Gastroesophageal sphincter (tissue), 4 donors: ENCODE data around the gene KANK3. TPM values are rescaled to one million over a fixed set of nuclear protein-coding genes. Genes with fewer than 3 reads are reported as not detected.
A peak's percentile ranks its signal among the peaks of the same experiment; 100 is the strongest.
"Not testable (repeated sequence)": the region's sequence is repeated elsewhere in the genome, so short reads cannot be mapped to it uniquely, and the experiment has no call there.

Experiments used
- ATAC-seq: fragments of 150-250 bp; one replicate; pipeline ENCODE4 v1.9.1; 2016; ENCODE audit warnings: mild to moderate bottlenecking, moderate library complexity
- H3K27ac ChIP-seq, 4 donors: fragments of 200-600 bp; sonication (generic) in 3 of 4; 1 replicate in 3 of 4; 2 replicates in 1 of 4; pipeline ENCODE4 v1.5.1; 2016 to 2019
- H3K27me3 ChIP-seq: fragments of 200-600 bp; sonication (generic); one replicate; pipeline ENCODE4 v1.5.1; 2019
- H3K36me3 ChIP-seq, 2 donors: fragments of 200-600 bp; sonication (generic); one replicate each; pipeline ENCODE4 v1.5.1; 2019; ENCODE audit warnings: control low read depth in 1 of 2
- H3K4me1 ChIP-seq, 3 donors: fragments of 200-600 bp; sonication (generic); 1 replicate in 2 of 3; 2 replicates in 1 of 3; pipeline ENCODE4 v1.5.1; 2016 to 2019; ENCODE audit warnings: control low read depth in 2 of 3
- H3K4me3 ChIP-seq, 2 donors: fragments of 200-600 bp; sonication (generic); one replicate each; pipeline ENCODE4 v1.5.1; 2019; ENCODE audit warnings: mild to moderate bottlenecking in 1 of 2, moderate library complexity in 1 of 2
- H3K9me3 ChIP-seq, 3 donors: fragments of 200-600 bp; sonication (generic); one replicate each; pipeline ENCODE4 v1.5.1; 2017 to 2019; ENCODE audit warnings: control low read depth in 2 of 3
- EP300 ChIP-seq: sonication (generic); formaldehyde crosslinking; IDR thresholded peaks from one replicate; pipeline ENCODE4 v1.6.1; 2017; ENCODE audit warnings: antibody characterized with exemption, mild to moderate bottlenecking
- POLR2A ChIP-seq, 2 donors: fragments of 450-650 bp; IDR thresholded peaks; one replicate each; pipeline ENCODE4 v1.6.1; 2017; ENCODE audit warnings: antibody characterized with exemption in 2 of 2, mild to moderate bottlenecking in 2 of 2, moderate library complexity in 1 of 2
- POLR2AphosphoS5 ChIP-seq: sonication (generic); formaldehyde crosslinking; IDR thresholded peaks from one replicate; pipeline ENCODE4 v1.6.1; 2017; ENCODE audit warnings: antibody characterized with exemption
- WGBS, 2 donors: methylation state at CpG; one replicate each; pipeline ENCODE4 v1.1.5; 2018; ENCODE audit warnings: low coverage in 1 of 2; 5-methylcytosine and 5-hydroxymethylcytosine counted together
- total RNA-seq, 4 donors: library from RNA; depleted of rRNA; stranded (reverse); fragments of >200 nt; gene quantifications; one replicate each; pipeline ENCODE4 v1.1.0, GENCODE V29; 2016
- TF ChIP-seq, protein P1 (sequence below), 4 experiments: fragments of 200-600 bp in 2 of 4; fragments of 450-650 bp in 2 of 4; sonication (generic) in 1 of 4; IDR thresholded peaks; one replicate each; pipeline ENCODE4 v1.5.1; 2017 to 2019; ENCODE audit warnings: antibody characterized with exemption in 4 of 4, mild to moderate bottlenecking in 2 of 4, moderate library complexity in 2 of 4

KANK3 gene
- total RNA-seq, 4 donors from 2014 or later: 9.8 to 22.3 (median 19.2) TPM

- peak overlapping the region in 2 of 4 donors; percentile 23 to 29 for H3K27ac ChIP-seq
- TF ChIP-seq POLR2A (IDR thresholded peaks at IDR 0.05) (no peak), EP300 (no peak), POLR2AphosphoS5 (peak; percentile 66)
- H3K9me3 ChIP-seq: no peaks in the 10 kb centered on the region
These were observed 12.8 kb upstream of the KANK3 start for GRCh38 chr19:8355631-8356402.

GRCh38 chr19:8352845-8353244 is 9.8 kb upstream of the KANK3 start:
- 40 to 89% methylated on average over 1 to 4 of the region's 5 CpGs for WGBS, 2 donors
- H3K9me3 ChIP-seq, H3K36me3 ChIP-seq, ATAC-seq: not testable (repeated sequence)
- peak overlapping the region in 1 of 2 donors; percentile 18 for H3K4me3 ChIP-seq
- peak overlapping the region in 1 of 4 donors; percentile 27 for H3K27ac ChIP-seq
- peaks cover 33% of the 10 kb centered on the region for H3K27me3 ChIP-seq
- H3K4me1 ChIP-seq: peaks cover 0 to 23% (median 8%) of the 10 kb centered on the region in 3 donors

More at GRCh38 chr19:8355631-8356402, 12.8 kb upstream of the KANK3 start:
- WGBS, 2 donors: 52 to 53% methylated on average over 3 to 5 of the region's 6 CpGs
- H3K27me3 ChIP-seq: peaks cover 25% of the 10 kb centered on the region
- no peak overlapping the region for H3K4me3 ChIP-seq
- ATAC-seq: peak; percentile 72
- H3K36me3 ChIP-seq: no peaks in the 10 kb centered on the region
- H3K4me1 ChIP-seq: peaks cover 0 to 23% (median 8%) of the 10 kb centered on the region in 3 donors

GRCh38 chr19:8352134-8352827 is 9.2 kb upstream of the KANK3 start:
- Histone ChIP-seq H3K9me3 (no peaks in the 10 kb centered on the region), H3K27ac (peak overlapping the region in 1 of 4 donors; percentile 27), H3K4me1 (peaks cover 0 to 23% (median 8%) of the 10 kb centered on the region in 3 donors), H3K36me3 (no peaks in the 10 kb centered on the region), H3K4me3 (peak overlapping the region in 1 of 2 donors; percentile 18), H3K27me3 (peaks cover 33% of the 10 kb centered on the region)
- ATAC-seq: no peak
- WGBS, 2 donors: 23 to 36% methylated on average over 6 to 8 of the region's 10 CpGs
- TF ChIP-seq POLR2A (IDR thresholded peaks at IDR 0.05): no peak
- TF ChIP-seq POLR2AphosphoS5: no peak
- TF ChIP-seq EP300: no peak
- TF ChIP-seq, protein P1, sequence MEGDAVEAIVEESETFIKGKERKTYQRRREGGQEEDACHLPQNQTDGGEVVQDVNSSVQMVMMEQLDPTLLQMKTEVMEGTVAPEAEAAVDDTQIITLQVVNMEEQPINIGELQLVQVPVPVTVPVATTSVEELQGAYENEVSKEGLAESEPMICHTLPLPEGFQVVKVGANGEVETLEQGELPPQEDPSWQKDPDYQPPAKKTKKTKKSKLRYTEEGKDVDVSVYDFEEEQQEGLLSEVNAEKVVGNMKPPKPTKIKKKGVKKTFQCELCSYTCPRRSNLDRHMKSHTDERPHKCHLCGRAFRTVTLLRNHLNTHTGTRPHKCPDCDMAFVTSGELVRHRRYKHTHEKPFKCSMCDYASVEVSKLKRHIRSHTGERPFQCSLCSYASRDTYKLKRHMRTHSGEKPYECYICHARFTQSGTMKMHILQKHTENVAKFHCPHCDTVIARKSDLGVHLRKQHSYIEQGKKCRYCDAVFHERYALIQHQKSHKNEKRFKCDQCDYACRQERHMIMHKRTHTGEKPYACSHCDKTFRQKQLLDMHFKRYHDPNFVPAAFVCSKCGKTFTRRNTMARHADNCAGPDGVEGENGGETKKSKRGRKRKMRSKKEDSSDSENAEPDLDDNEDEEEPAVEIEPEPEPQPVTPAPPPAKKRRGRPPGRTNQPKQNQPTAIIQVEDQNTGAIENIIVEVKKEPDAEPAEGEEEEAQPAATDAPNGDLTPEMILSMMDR (IDR thresholded peaks at IDR 0.05): no peak

DNA sequence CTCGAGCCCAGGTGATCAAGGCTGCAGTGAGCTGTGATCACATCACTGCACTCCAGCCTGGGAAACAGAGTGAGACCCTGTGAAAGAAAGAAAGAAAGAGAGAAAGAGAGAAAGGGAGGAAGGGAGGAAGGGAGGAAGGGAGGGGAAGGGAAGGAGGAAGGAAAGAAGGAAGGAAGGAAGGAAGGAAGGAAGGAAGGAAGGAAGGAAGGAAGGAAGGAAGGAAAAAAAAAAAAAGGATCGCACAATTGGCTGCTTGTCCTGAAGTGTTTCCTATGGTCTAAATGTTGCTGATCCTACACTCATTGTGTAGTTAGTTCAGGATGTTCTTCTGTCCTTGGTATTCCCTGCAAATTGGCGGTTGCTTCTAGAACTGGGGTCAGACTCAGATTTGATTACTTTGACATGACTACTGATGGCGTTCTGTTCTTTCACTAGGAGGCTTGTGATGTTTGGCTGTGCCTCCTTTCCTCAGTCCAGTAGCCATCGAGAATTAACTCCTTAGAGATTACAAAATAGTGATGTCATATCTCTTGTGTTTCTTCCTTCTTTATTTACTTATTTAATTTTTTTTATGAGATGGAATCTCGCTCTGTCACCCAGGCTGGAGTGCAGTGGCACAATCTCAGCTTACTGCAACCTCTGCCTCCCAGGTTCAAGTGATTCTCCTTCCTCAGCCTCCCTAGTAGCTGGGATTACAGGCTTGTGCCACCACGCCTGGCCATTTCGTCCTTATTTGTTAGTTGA is 6.7 kb upstream of the KANK3 start:
- H3K9me3 ChIP-seq, H3K36me3 ChIP-seq, H3K27ac ChIP-seq, H3K4me3 ChIP-seq, ATAC-seq: not testable (repeated sequence)
- WGBS, 2 donors: 60 to 68% methylated on average over 7 to 8 of the region's 8 CpGs
- Histone ChIP-seq H3K4me1 (peaks cover 0 to 23% (median 8%) of the 10 kb centered on the region in 3 donors), H3K27me3 (peaks cover 45% of the 10 kb centered on the region)

GRCh38 chr19:8343483-8343844 is 402 bp upstream of the KANK3 start:
- H3K4me3 ChIP-seq: peak overlapping the region in 1 of 2 donors; percentile 62
- peaks cover 65% of the 10 kb centered on the region for H3K27me3 ChIP-seq
- no peak for ATAC-seq
- no peak for TF ChIP-seq POLR2AphosphoS5
- TF ChIP-seq, protein P1 (IDR thresholded peaks at IDR 0.05): no peak
- TF ChIP-seq POLR2A (IDR thresholded peaks at IDR 0.05): no peak
- no peak for TF ChIP-seq EP300
- H3K27ac ChIP-seq: no peak overlapping the region
- H3K36me3 ChIP-seq: no peaks in the 10 kb centered on the region
- no peaks in the 10 kb centered on the region for H3K9me3 ChIP-seq
- WGBS, 2 donors: 42 to 46% methylated on average over 3 to 8 of the region's 11 CpGs
- peaks cover 0 to 27% (median 9%) of the 10 kb centered on the region in 3 donors for H3K4me1 ChIP-seq

- ATAC-seq: no peak
These were observed 762 bp downstream of the KANK3 start for GRCh38 chr19:8342316-8342683.

GRCh38 chr19:8341504-8341903 is 1.6 kb downstream of the KANK3 start:
- Histone ChIP-seq H3K27me3 (peaks cover 84% of the 10 kb centered on the region), H3K27ac (peak overlapping the region in 3 of 4 donors; percentile 83 to 86 (median 85)), H3K4me1 (peaks cover 0 to 34% (median 9%) of the 10 kb centered on the region in 3 donors), H3K4me3 (peak overlapping the region in 1 of 2 donors; percentile 62)
- 98% methylated on average over 4 of the region's 4 CpGs; no CpG with 5 or more reads in 1 of the 2 donors for WGBS, 2 donors
- not testable (repeated sequence) for H3K9me3 ChIP-seq, H3K36me3 ChIP-seq, ATAC-seq

More at GRCh38 chr19:8342316-8342683, 762 bp downstream of the KANK3 start:
- H3K4me1 ChIP-seq: peaks cover 0 to 34% (median 9%) of the 10 kb centered on the region in 3 donors
- peaks cover 77% of the 10 kb centered on the region for H3K27me3 ChIP-seq
- no peaks in the 10 kb centered on the region for H3K9me3 ChIP-seq
- peak overlapping the region; percentile 3 to 86 (median 84) for H3K27ac ChIP-seq
- TF ChIP-seq, protein P1 (IDR thresholded peaks at IDR 0.05): no peak
- no peak for TF ChIP-seq POLR2A (IDR thresholded peaks at IDR 0.05)
- TF ChIP-seq POLR2AphosphoS5: no peak
- no peak for TF ChIP-seq EP300
- WGBS, 2 donors: 42% methylated on average over 10 of the region's 14 CpGs; no CpG with 5 or more reads in 1 of the 2 donors
- H3K4me3 ChIP-seq: peak overlapping the region; percentile 39 to 62
- H3K36me3 ChIP-seq: no peaks in the 10 kb centered on the region
